SK-N-SH (cell line): ENCODE measurements around the gene COL9A3. TPM values are rescaled to one million over a fixed set of nuclear protein-coding genes. Genes with fewer than 3 reads are reported as not detected.

ENCODE experiments used
- CTCF ChIA-PET: fragments of 300-600, 350-600 bp; formaldehyde crosslinking; extraction: SDS; loops from one replicate; lab custom pipeline; 2021; lab: Yijun Ruan, JAX
- POLR2A ChIA-PET: fragments of 350-600 bp; sonication (Branson Sonifier 250); formaldehyde crosslinking; extraction: SDS; loops from one replicate; lab custom pipeline; 2020; ENCODE audit warnings: antibody characterized with exemption, inconsistent platforms; lab: Yijun Ruan, JAX
- DNase-seq: peaks from one replicate; pipeline ENCODE4 v3.0.0; 2012
- H2AFZ ChIP-seq: fragments of 200-600 bp; sonication (generic); 2 replicates; pipeline ENCODE4 v1.8.1; 2016; ENCODE audit warnings: antibody characterized with exemption, mild to moderate bottlenecking, low read depth
- H3F3A ChIP-seq: fragments of 200-600 bp; sonication (generic); replicated peaks from 2 replicates; pipeline ENCODE3; 2016; ENCODE audit warnings: antibody characterized with exemption, mild to moderate bottlenecking; ENCODE audit not compliant: insufficient read depth
- H3K27ac ChIP-seq, 2 experiments: fragments of 200-500 bp in 1 of 2; fragments of 200-600 bp in 1 of 2; sonication (Bioruptor generic) in 1 of 2; sonication (generic), shearing (Covaris generic) in 1 of 2; 2 replicates each; pipeline versions ENCODE4 v1.5.1 to v1.6.1; 2014 to 2016; ENCODE audit warnings: low read depth in 2 of 2, inconsistent platforms in 1 of 2, low read length in 1 of 2, mild to moderate bottlenecking in 1 of 2, mixed read lengths in 1 of 2
- H3K27me3 ChIP-seq: fragments of 200-600 bp; sonication (generic), shearing (Covaris generic); 2 replicates; pipeline ENCODE4 v1.6.1; 2016; ENCODE audit warnings: mixed run types; ENCODE audit not compliant: insufficient read depth
- H3K36me3 ChIP-seq, 2 experiments: fragments of 200-500 bp in 1 of 2; fragments of 200-600 bp in 1 of 2; sonication (Bioruptor generic) in 1 of 2; sonication (generic) in 1 of 2; replicated peaks in 1 of 2; 2 replicates each; pipeline versions ENCODE3 to v1.5.1; 2014 to 2016; ENCODE audit warnings: low read length in 1 of 2, mild to moderate bottlenecking in 1 of 2; ENCODE audit not compliant: insufficient read depth in 2 of 2, control insufficient read depth in 1 of 2
- H3K4me1 ChIP-seq, 2 experiments: fragments of 200-500 bp in 1 of 2; fragments of 200-600 bp in 1 of 2; sonication (Bioruptor generic) in 1 of 2; sonication (generic), shearing (Covaris generic) in 1 of 2; 2 replicates each; pipeline versions ENCODE4 v1.5.1 to v1.6.1; 2014 to 2016; ENCODE audit warnings: low read depth in 1 of 2, low read length in 1 of 2, mixed run types in 1 of 2; ENCODE audit not compliant: insufficient read depth in 2 of 2, control insufficient read depth in 1 of 2
- H3K4me2 ChIP-seq: fragments of 200-600 bp; sonication (generic), shearing (Covaris generic); 2 replicates; pipeline ENCODE4 v1.6.1; 2017; ENCODE audit warnings: mixed run types
- H3K4me3 ChIP-seq, 2 experiments: fragments of 200-500 bp in 1 of 2; fragments of 200-600 bp in 1 of 2; sonication (Bioruptor generic) in 1 of 2; sonication (generic), shearing (Covaris generic) in 1 of 2; 2 replicates each; pipeline versions ENCODE4 v1.5.1 to v1.8.1; 2014 to 2016; ENCODE audit warnings: low read depth in 2 of 2, inconsistent platforms in 1 of 2, low read length in 1 of 2, mild to moderate bottlenecking in 1 of 2, mixed read lengths in 1 of 2, moderate library complexity in 1 of 2
- H3K79me2 ChIP-seq: fragments of 200-600 bp; sonication (generic); 2 replicates; pipeline ENCODE4 v1.8.1; 2017; ENCODE audit warnings: mild to moderate bottlenecking; ENCODE audit not compliant: insufficient read depth
- H3K9ac ChIP-seq: fragments of 200-600 bp; sonication (generic); 2 replicates; pipeline ENCODE4 v1.6.1; 2017; ENCODE audit warnings: mixed run types
- H3K9me2 ChIP-seq: fragments of 200-600 bp; sonication (generic); 2 replicates; pipeline ENCODE4 v1.6.1; 2017; ENCODE audit warnings: mixed run types
- H3K9me3 ChIP-seq: fragments of 200-600 bp; sonication (generic); 2 replicates; pipeline ENCODE4 v1.6.1; 2017; ENCODE audit warnings: mixed run types, mild to moderate bottlenecking, moderate library complexity
- H4K20me1 ChIP-seq: fragments of 200-600 bp; sonication (generic); 2 replicates; pipeline ENCODE4 v1.6.1; 2017; ENCODE audit warnings: mild to moderate bottlenecking, mixed run types; ENCODE audit not compliant: insufficient read depth
- EZH2phosphoT487 ChIP-seq: fragments of 200-600 bp; sonication (generic); IDR thresholded peaks from 2 replicates; pipeline ENCODE4 v1.6.1; 2017; ENCODE audit warnings: low read depth, mixed run types, mild to moderate bottlenecking, antibody characterized with exemption, moderate library complexity, borderline replicate concordance
- FOSL2 ChIP-seq: IDR thresholded peaks from 2 replicates; pipeline ENCODE4 v1.4.0; 2012; ENCODE audit warnings: low read depth, mild to moderate bottlenecking, moderate library complexity, borderline replicate concordance
- FOXJ3 ChIP-seq: sonication (generic); formaldehyde crosslinking; IDR thresholded peaks from 2 replicates; pipeline ENCODE4 v1.5.1; 2020; ENCODE audit warnings: mild to moderate bottlenecking, missing genetic modification reagents
- GABPA ChIP-seq: IDR thresholded peaks from 2 replicates; pipeline ENCODE4 v1.4.0; 2012; ENCODE audit warnings: low read depth, mild to moderate bottlenecking
- GATA2 ChIP-seq: sonication (generic); formaldehyde crosslinking; IDR thresholded peaks from 2 replicates; pipeline ENCODE4 v1.5.0; 2020; ENCODE audit warnings: mild to moderate bottlenecking, missing genetic modification reagents
- MAX ChIP-seq: IDR thresholded peaks from 2 replicates; pipeline ENCODE4 v1.4.0; 2012; ENCODE audit warnings: low read depth
- MEF2A ChIP-seq: IDR thresholded peaks from 2 replicates; pipeline ENCODE4 v1.4.0; 2012; ENCODE audit warnings: low read depth, borderline replicate concordance
- NRF1 ChIP-seq: IDR thresholded peaks from 2 replicates; pipeline ENCODE4 v1.6.1; 2012; ENCODE audit warnings: low read depth, mild to moderate bottlenecking, low read length
- RAD21 ChIP-seq: IDR thresholded peaks from 2 replicates; pipeline ENCODE4 v1.6.1; 2012; ENCODE audit warnings: mild to moderate bottlenecking, low read length
- RXRA ChIP-seq: IDR thresholded peaks from 2 replicates; pipeline ENCODE4 v1.4.0; 2012; ENCODE audit warnings: low read depth, mild to moderate bottlenecking, borderline replicate concordance
- SIN3A ChIP-seq: IDR thresholded peaks from 2 replicates; pipeline ENCODE4 v1.6.1; 2012; ENCODE audit warnings: low read depth, mild to moderate bottlenecking, low read length, moderate library complexity, borderline replicate concordance
- WGBS: methylation state at CpG from one replicate; pipeline ENCODE4 v1.1.6; 2017; ENCODE audit warnings: low lambda C conversion rate; 5-methylcytosine and 5-hydroxymethylcytosine counted together
- polyA plus RNA-seq, 3 experiments: library from polyadenylated mRNA; depleted of rRNA; stranded (reverse); fragments of >200 nt; gene quantifications; 2 replicates each; pipeline ENCODE4 v1.2.3, GENCODE V29; 2012
- TF ChIP-seq, protein P1 (sequence below): fragments of 150-350 bp; IDR thresholded peaks from 2 replicates; pipeline ENCODE4 v1.6.1; 2016; ENCODE audit warnings: mild to moderate bottlenecking, low read depth, low read length
- TF ChIP-seq, protein P2 (sequence below): IDR thresholded peaks from 2 replicates; pipeline ENCODE4 v1.4.0; 2012; ENCODE audit warnings: low read depth, borderline replicate concordance

COL9A3 gene
- polyA plus RNA-seq, 1 of the 3 experiments (the other 2 are of a cell fraction): 2.5 TPM

- Histone ChIP-seq H2AFZ (no peak overlapping the region), H3K27me3 (no peaks in the 10 kb centered on the region), H3K79me2 (no peaks in the 10 kb centered on the region), H3K4me2 (no peak overlapping the region), H3K9me3 (no peaks in the 10 kb centered on the region), H4K20me1 (no peaks in the 10 kb centered on the region), H3K9me2 (no peaks in the 10 kb centered on the region), H3K4me3 (no peak overlapping the region), H3F3A (no peaks in the 10 kb centered on the region), H3K9ac (no peak overlapping the region), H3K27ac (no peak overlapping the region; a peak in 1 of 4 replicates), H3K4me1 (peaks cover 0 to 22% of the 10 kb centered on the region in 2 experiments; a peak in 1 of 4 replicates), H3K36me3 (no peaks in the 10 kb centered on the region)
- 90% methylated on average over 6 of the region's 10 CpGs for WGBS
- peak; percentile 22 for DNase-seq
- CTCF ChIA-PET: interaction anchor here (0.9 to 3.0 kb wide), 2 partner anchors 9 to 15 kb away, joined by 3 to 21 read pairs; partner anchors contain the start of gene COL9A3
- POLR2A ChIA-PET: no interaction called here
- TF ChIP-seq, protein P1, sequence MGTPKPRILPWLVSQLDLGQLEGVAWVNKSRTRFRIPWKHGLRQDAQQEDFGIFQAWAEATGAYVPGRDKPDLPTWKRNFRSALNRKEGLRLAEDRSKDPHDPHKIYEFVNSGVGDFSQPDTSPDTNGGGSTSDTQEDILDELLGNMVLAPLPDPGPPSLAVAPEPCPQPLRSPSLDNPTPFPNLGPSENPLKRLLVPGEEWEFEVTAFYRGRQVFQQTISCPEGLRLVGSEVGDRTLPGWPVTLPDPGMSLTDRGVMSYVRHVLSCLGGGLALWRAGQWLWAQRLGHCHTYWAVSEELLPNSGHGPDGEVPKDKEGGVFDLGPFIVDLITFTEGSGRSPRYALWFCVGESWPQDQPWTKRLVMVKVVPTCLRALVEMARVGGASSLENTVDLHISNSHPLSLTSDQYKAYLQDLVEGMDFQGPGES: no peak
- TF ChIP-seq FOXJ3 (CRISPR knock-in tag) (no peak), GATA2 (CRISPR knock-in tag) (no peak), MAX (no peak), NRF1 (no peak), FOSL2 (no peak), RXRA (no peak)
- TF ChIP-seq, protein P2, sequence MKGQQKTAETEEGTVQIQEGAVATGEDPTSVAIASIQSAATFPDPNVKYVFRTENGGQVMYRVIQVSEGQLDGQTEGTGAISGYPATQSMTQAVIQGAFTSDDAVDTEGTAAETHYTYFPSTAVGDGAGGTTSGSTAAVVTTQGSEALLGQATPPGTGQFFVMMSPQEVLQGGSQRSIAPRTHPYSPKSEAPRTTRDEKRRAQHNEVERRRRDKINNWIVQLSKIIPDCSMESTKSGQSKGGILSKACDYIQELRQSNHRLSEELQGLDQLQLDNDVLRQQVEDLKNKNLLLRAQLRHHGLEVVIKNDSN: no peak
Observed at GRCh38 chr20:62831361-62831788, 14.5 kb downstream of the COL9A3 start.

DNA sequence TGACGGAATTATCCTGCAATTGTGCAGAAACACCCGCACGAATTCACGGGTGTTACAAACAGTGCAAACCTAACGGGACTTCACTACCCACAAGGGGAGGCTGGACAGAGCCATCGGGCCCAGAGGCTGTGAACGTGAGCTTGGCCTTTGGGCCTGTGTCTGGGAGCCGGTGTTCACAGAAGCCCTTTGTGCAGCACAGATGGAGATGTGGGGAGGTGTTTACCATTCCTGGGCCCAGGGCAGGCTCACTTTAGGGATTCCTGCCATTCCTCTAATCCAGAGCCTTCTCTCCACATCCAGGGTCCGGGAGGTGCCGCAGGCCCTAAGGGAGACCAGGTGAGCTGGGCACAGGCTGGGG, 15.0 kb downstream of the COL9A3 start:
- no peak overlapping the region for H3K9ac ChIP-seq
- 82% methylated on average over 6 of the region's 10 CpGs for WGBS
- no peak overlapping the region for H3K4me3 ChIP-seq
- H2AFZ ChIP-seq: no peak overlapping the region
- CTCF ChIA-PET: interaction anchor here (0.8 to 3.0 kb wide), 2 partner anchors 9 to 15 kb away, joined by 3 to 21 read pairs; no protein-coding TSS in a partner anchor
- H4K20me1 ChIP-seq: no peaks in the 10 kb centered on the region
- TF ChIP-seq, protein P1: no peak
- TF ChIP-seq GABPA (no peak), MAX (no peak), MEF2A (no peak), SIN3A (no peak), RAD21 (no peak), EZH2phosphoT487 (no peak), FOSL2 (no peak)
- TF ChIP-seq, all 33 proteins: peak for 0
- H3K79me2 ChIP-seq: no peaks in the 10 kb centered on the region
- H3K4me1 ChIP-seq: peaks cover 0 to 22% of the 10 kb centered on the region in 2 experiments; a peak in 1 of 4 replicates
- H3F3A ChIP-seq: no peaks in the 10 kb centered on the region
- DNase-seq: peak; percentile 17
- no peak overlapping the region; a peak in 1 of 4 replicates for H3K27ac ChIP-seq
- POLR2A ChIA-PET: no interaction called here
- no peaks in the 10 kb centered on the region for H3K9me3 ChIP-seq
- no peaks in the 10 kb centered on the region for H3K9me2 ChIP-seq
- H3K27me3 ChIP-seq: no peaks in the 10 kb centered on the region
- no peak overlapping the region for H3K4me2 ChIP-seq
- H3K36me3 ChIP-seq: no peaks in the 10 kb centered on the region
